Measurements from ENCODE around the gene DENND2A. TPM values are rescaled to one million over a fixed set of nuclear protein-coding genes. Genes with fewer than 3 reads are reported as not detected.
"Not testable (repeated sequence)": the region's sequence is repeated elsewhere in the genome, so short reads cannot be mapped to it uniquely, and the experiment has no call there.

DENND2A gene
- total RNA-seq, 2 experiments from 2014 or later = not detected

GRCh38 chr7:140621401-140622021 lies 19.1 kb downstream of the DENND2A start:
- DNase-seq (no peak), ATAC-seq (no peak)
- intact Hi-C loops (cut with micrococcal nuclease) = no loop called here
- Mint-ChIP-seq H3K27ac (no peak overlapping the region), H3K4me1 (ENCODE audit: low read depth) (no peaks in the 10 kb centered on the region), H3K27me3 (no peaks in the 10 kb centered on the region), H3K36me3 (ENCODE audit: low read depth) (no peaks in the 10 kb centered on the region), H3K4me3 (no peak overlapping the region), H3K9me3 (no peaks in the 10 kb centered on the region)
- CTCF ChIA-PET = no interaction called here
- TF ChIP-seq CTCF (IDR thresholded peaks at IDR 0.05) = no peak
- POLR2A ChIA-PET = no interaction called here

- H3K27me3 Mint-ChIP-seq; CTCF ChIA-PET; intact Hi-C loops (cut with micrococcal nuclease); H3K36me3 Mint-ChIP-seq (ENCODE audit: low read depth); H3K4me1 Mint-ChIP-seq (ENCODE audit: low read depth); H3K4me3 Mint-ChIP-seq; DNase-seq; ATAC-seq; H3K9me3 Mint-ChIP-seq; H3K27ac Mint-ChIP-seq: not testable (repeated sequence)
- POLR2A ChIA-PET = interaction anchor here (0.6 kb wide), 2 partner anchors 61 to 862 kb away, joined by 3 read pairs; no protein-coding TSS in a partner anchor
Measured at GRCh38 chr7:140619915-140620510, 20.6 kb downstream of the DENND2A start.

- no peak for TF ChIP-seq CTCF (IDR thresholded peaks at IDR 0.05)
- Mint-ChIP-seq H3K4me1 (ENCODE audit: low read depth) (no peaks in the 10 kb centered on the region), H3K36me3 (ENCODE audit: low read depth) (no peaks in the 10 kb centered on the region), H3K4me3 (no peak overlapping the region), H3K27me3 (no peaks in the 10 kb centered on the region), H3K9me3 (no peaks in the 10 kb centered on the region), H3K27ac (no peak overlapping the region)
- intact Hi-C loops (cut with micrococcal nuclease) = no loop called here
- no peak for DNase-seq
- no peak for ATAC-seq
- ChIA-PET CTCF (no interaction called here), POLR2A (interaction anchor here (1.4 kb wide), 1 partner anchor 17 kb away, joined by 3 read pairs; no protein-coding TSS in a partner anchor)
Measured at GRCh38 chr7:140619176-140619575, 21.4 kb downstream of the DENND2A start.

- CTCF ChIA-PET = interaction anchor here (1.3 to 1.7 kb wide), 3 partner anchors 13 to 35 kb away, joined by 3 to 4 read pairs (median 3); no protein-coding TSS in a partner anchor
- no peaks in the 10 kb centered on the region for H3K9me3 Mint-ChIP-seq
- ATAC-seq = no peak
- no peak overlapping the region for H3K27ac Mint-ChIP-seq
- intact Hi-C loops (cut with micrococcal nuclease) = no loop called here
- no peak for TF ChIP-seq CTCF (IDR thresholded peaks at IDR 0.05)
- no peak for DNase-seq
- H3K27me3 Mint-ChIP-seq = no peaks in the 10 kb centered on the region
- no peak overlapping the region for H3K4me3 Mint-ChIP-seq
- H3K4me1 Mint-ChIP-seq (ENCODE audit: low read depth) = no peaks in the 10 kb centered on the region
- POLR2A ChIA-PET = interaction anchor here (1.4 kb wide), 1 partner anchor 18 kb away, joined by 3 read pairs; no protein-coding TSS in a partner anchor
- no peaks in the 10 kb centered on the region for H3K36me3 Mint-ChIP-seq (ENCODE audit: low read depth)
Measured at GRCh38 chr7:140618306-140618705, 22.3 kb downstream of the DENND2A start.

- no peaks in the 10 kb centered on the region for H3K27me3 Mint-ChIP-seq
- TF ChIP-seq CTCF (IDR thresholded peaks at IDR 0.05) = no peak
- ChIA-PET CTCF (interaction anchor here (1.3 to 1.7 kb wide), 2 partner anchors 12 to 29 kb away, joined by 3 read pairs; no protein-coding TSS in a partner anchor), POLR2A (no interaction called here)
- no peaks in the 10 kb centered on the region for H3K4me1 Mint-ChIP-seq (ENCODE audit: low read depth)
- intact Hi-C loops (cut with micrococcal nuclease) = no loop called here
- no peak overlapping the region for H3K27ac Mint-ChIP-seq
- H3K9me3 Mint-ChIP-seq = no peaks in the 10 kb centered on the region
- DNase-seq (no peak), ATAC-seq (no peak)
- no peaks in the 10 kb centered on the region for H3K36me3 Mint-ChIP-seq (ENCODE audit: low read depth)
- H3K4me3 Mint-ChIP-seq = no peak overlapping the region
Measured at GRCh38 chr7:140617081-140617480, 23.5 kb downstream of the DENND2A start.

All from activated CD8-positive, alpha-beta T cell treated with anti-CD3 and anti-CD28 coated beads for 36 hours (primary cell).